HCT116 (cell line): ENCODE data around the gene NAT16. TPM values are rescaled to one million over a fixed set of nuclear protein-coding genes. Genes with fewer than 3 reads are reported as not detected.

Experiments used
- ATAC-seq: fragments of 200-7000 bp; cut with Tn5 transposase; 2 replicates; pipeline ENCODE4 v1.9.1; 2020; ENCODE audit warnings: mild to moderate bottlenecking, moderate library complexity
- BruUV-seq: library from RNA; stranded (reverse); fragments of 400-500 nt; replicated peaks from 2 replicates; lab custom pipeline; 2021; lab: Mats Ljungman, UMichigan
- CTCF ChIA-PET: fragments of 300-600 bp; sonication (Branson Sonifier 250); formaldehyde crosslinking; loops from one replicate; lab custom pipeline; 2021; ENCODE audit warnings: antibody characterized with exemption; lab: Charles Lee
- POLR2A ChIA-PET: fragments of 300-600, 350-600 bp; sonication (Branson Sonifier 250); formaldehyde crosslinking; loops from one replicate; lab custom pipeline; 2021; ENCODE audit warnings: antibody characterized with exemption; lab: Charles Lee
- RAD21 ChIA-PET, 2 experiments: fragments of 300-600 bp; sonication (Branson Sonifier 250); formaldehyde crosslinking; loops; one replicate each; lab custom pipeline; 2023; ENCODE audit warnings: low total read pairs in 2 of 2; ENCODE audit not compliant: uncharacterized antibody in 2 of 2, unreplicated experiment in 2 of 2, low non-redundant PET in 1 of 2; lab: Charles Lee
- DNase-seq: peaks from one replicate; pipeline ENCODE4 v3.0.0-alpha.2; 2010; ENCODE audit warnings: low read depth, low spot score
- H2AFZ ChIP-seq: fragments of 200-600 bp; shearing (Covaris generic), sonication (generic); 2 replicates; pipeline ENCODE4 v1.6.1; 2017; ENCODE audit warnings: low read depth, mixed run types, mixed read lengths, antibody characterized with exemption, low read length; ENCODE audit not compliant: poor library complexity, severe bottlenecking
- H3K27ac ChIP-seq: 2 replicates; pipeline ENCODE4 v1.5.1; 2012; ENCODE audit warnings: low read depth, low read length
- H3K27me3 ChIP-seq: fragments of 200-600 bp; sonication (generic); 2 replicates; pipeline ENCODE4 v1.6.1; 2016; ENCODE audit warnings: mixed run types, low read length, mixed read lengths; ENCODE audit not compliant: insufficient read depth
- H3K36me3 ChIP-seq, 2 experiments: fragments of 200-500 bp in 1 of 2; fragments of 200-600 bp in 1 of 2; sonication (Bioruptor generic) in 1 of 2; sonication (generic) in 1 of 2; 2 replicates each; pipeline versions ENCODE4 v1.5.1 to v1.6.1; 2014 to 2016; ENCODE audit warnings: low read length in 2 of 2, inconsistent platforms in 1 of 2, mixed read lengths in 1 of 2, mixed run types in 1 of 2; ENCODE audit not compliant: insufficient read depth in 2 of 2, control insufficient read depth in 1 of 2
- H3K4me1 ChIP-seq, 2 experiments: fragments of 200-600 bp in 1 of 2; sonication (generic) in 1 of 2; 2 replicates each; pipeline versions ENCODE4 v1.5.1 to v1.6.1; 2012 to 2017; ENCODE audit warnings: low read length in 2 of 2, inconsistent platforms in 1 of 2, mild to moderate bottlenecking in 1 of 2, mixed read lengths in 1 of 2, mixed run types in 1 of 2, moderate library complexity in 1 of 2; ENCODE audit not compliant: insufficient read depth in 2 of 2, control insufficient read depth in 1 of 2
- H3K4me2 ChIP-seq: fragments of 200-600 bp; sonication (generic); 2 replicates; pipeline ENCODE4 v1.6.1; 2017; ENCODE audit warnings: mixed run types, low read length, mixed read lengths
- H3K4me3 ChIP-seq, 2 experiments: fragments of 200-600 bp in 1 of 2; sonication (generic) in 1 of 2; replicated peaks in 1 of 2; 2 replicates each; pipeline ENCODE4 v1.5.1; 2011 to 2016; ENCODE audit warnings: low read length in 2 of 2, control low read depth in 1 of 2, low read depth in 1 of 2, mild to moderate bottlenecking in 1 of 2, mixed read lengths in 1 of 2, mixed run types in 1 of 2
- H3K79me2 ChIP-seq: fragments of 200-600 bp; sonication (generic); 2 replicates; pipeline ENCODE4 v1.6.1; 2017; ENCODE audit warnings: mild to moderate bottlenecking, mixed run types, low read length, moderate library complexity, mixed read lengths; ENCODE audit not compliant: insufficient read depth
- H3K9ac ChIP-seq: fragments of 200-600 bp; sonication (generic); 2 replicates; pipeline ENCODE4 v1.6.1; 2016; ENCODE audit warnings: low read length, mixed read lengths
- H3K9me2 ChIP-seq: fragments of 200-600 bp; sonication (generic), shearing (Covaris generic); 2 replicates; pipeline ENCODE4 v1.6.1; 2017; ENCODE audit warnings: mixed run types, mild to moderate bottlenecking, moderate library complexity; ENCODE audit not compliant: insufficient read depth
- H3K9me3 ChIP-seq, 2 experiments: fragments of 200-500 bp in 1 of 2; fragments of 200-600 bp in 1 of 2; sonication (Bioruptor generic) in 1 of 2; sonication (generic) in 1 of 2; 2 replicates each; pipeline ENCODE4 v1.6.1; 2014 to 2017; ENCODE audit warnings: low read length in 2 of 2, mixed read lengths in 2 of 2, inconsistent platforms in 1 of 2, low read depth in 1 of 2, mild to moderate bottlenecking in 1 of 2, mixed run types in 1 of 2, moderate library complexity in 1 of 2; ENCODE audit not compliant: control insufficient read depth in 1 of 2, insufficient read depth in 1 of 2
- H4K20me1 ChIP-seq: fragments of 200-600 bp; sonication (generic), shearing (Covaris generic); 2 replicates; pipeline ENCODE4 v1.6.1; 2017; ENCODE audit warnings: mixed run types, mild to moderate bottlenecking, moderate library complexity; ENCODE audit not compliant: insufficient read depth
- CBX3 ChIP-seq: IDR thresholded peaks from 2 replicates; pipeline ENCODE4 v1.6.1; 2012; ENCODE audit warnings: low read depth
- CEBPB ChIP-seq: IDR thresholded peaks from 2 replicates; pipeline ENCODE4 v1.6.1; 2012; ENCODE audit warnings: low read depth
- CTCF ChIP-seq, 3 experiments: fragments of 200-600 bp in 1 of 3; sonication (generic) in 1 of 3; IDR thresholded peaks in 2 of 3; conservative IDR thresholded peaks in 1 of 3; 2 replicates each; pipeline ENCODE4 v1.5.1; 2012 to 2017; ENCODE audit warnings: low read depth in 2 of 3, low read length in 2 of 3, antibody characterized with exemption in 1 of 3, borderline replicate concordance in 1 of 3, control low read depth in 1 of 3, mild to moderate bottlenecking in 1 of 3, mixed read lengths in 1 of 3, mixed run types in 1 of 3, moderate library complexity in 1 of 3; ENCODE audit not compliant: insufficient read depth in 1 of 3
- EGR1 ChIP-seq: IDR thresholded peaks from 2 replicates; pipeline ENCODE4 v1.6.1; 2012; ENCODE audit warnings: low read depth
- ELF1 ChIP-seq: IDR thresholded peaks from 2 replicates; pipeline ENCODE4 v1.6.1; 2012; ENCODE audit warnings: low read depth, borderline replicate concordance
- EZH2 ChIP-seq: fragments of 200-600 bp; sonication (generic); IDR thresholded peaks from 2 replicates; pipeline ENCODE4 v1.6.1; 2017; ENCODE audit warnings: antibody characterized with exemption, mixed run types
- EZH2phosphoT487 ChIP-seq: fragments of 200-600 bp; IDR thresholded peaks from 2 replicates; pipeline ENCODE4 v1.6.1; 2018; ENCODE audit warnings: antibody characterized with exemption, borderline replicate concordance
- JUND ChIP-seq: IDR thresholded peaks from 2 replicates; pipeline ENCODE4 v1.6.1; 2012
- POLR2A ChIP-seq: IDR thresholded peaks from 2 replicates; pipeline ENCODE4 v1.7.0; 2011; ENCODE audit warnings: borderline replicate concordance; ENCODE audit not compliant: insufficient read depth, insufficient read length; ENCODE audit errors: extremely low read depth
- POLR2AphosphoS5 ChIP-seq: IDR thresholded peaks from 2 replicates; pipeline ENCODE4 v1.6.1; 2011; ENCODE audit warnings: mild to moderate bottlenecking, low read depth, low read length, moderate library complexity
- RAD21 ChIP-seq: IDR thresholded peaks from 2 replicates; pipeline ENCODE4 v1.6.1; 2012; ENCODE audit warnings: low read depth, mild to moderate bottlenecking
- SIN3A ChIP-seq: IDR thresholded peaks from 2 replicates; pipeline ENCODE4 v1.6.1; 2012; ENCODE audit warnings: low read depth
- SP1 ChIP-seq: IDR thresholded peaks from 2 replicates; pipeline ENCODE4 v1.6.1; 2012; ENCODE audit warnings: low read depth
- TCF7L2 ChIP-seq: IDR thresholded peaks from 2 replicates; pipeline ENCODE4 v1.7.0; 2011; ENCODE audit warnings: borderline replicate concordance, inconsistent platforms; ENCODE audit not compliant: insufficient read depth, insufficient read length; ENCODE audit errors: extremely low read depth
- intact Hi-C: fragments of 100-400 bp; cut with micrococcal nuclease; formaldehyde crosslinking; loops from 2 replicates; pipeline ENCODE4 v1.10.0; 2022
- total RNA-seq: library from RNA; stranded (reverse); gene quantifications from one replicate; pipeline ENCODE4 v1.2.1, GENCODE V29; 2021; ENCODE audit not compliant: unreplicated experiment

The NAT16 gene
- total RNA-seq, 1 experiment from 2014 or later: 2.0 TPM

- H3K9me2 ChIP-seq: no peaks in the 10 kb centered on the region
- ChIA-PET POLR2A (interaction anchor here (1.7 kb wide), 1 partner anchor 31 kb away, joined by 4 read pairs; the partner anchor contains the start of gene PLOD3), CTCF (interaction anchor here (0.7 kb wide), 1 partner anchor 46 kb away, joined by 4 read pairs; no protein-coding TSS in a partner anchor), RAD21 (interaction anchor here in 1 of 2 experiments (1.5 kb wide), 1 partner anchor 43 kb away, joined by 5 read pairs; no protein-coding TSS in a partner anchor)
- intact Hi-C loops: no loop called here
- H3K36me3 ChIP-seq: no peaks in the 10 kb centered on the region
- H3K79me2 ChIP-seq: no peaks in the 10 kb centered on the region
- BruUV-seq: no TSS peak
- H4K20me1 ChIP-seq: no peaks in the 10 kb centered on the region
- H3K4me3 ChIP-seq: no peak overlapping the region
- peaks cover 4 to 21% of the 10 kb centered on the region in 2 experiments; a peak in 3 of 4 replicates for H3K4me1 ChIP-seq
- DNase-seq: no peak
- ATAC-seq: no peak
- TF ChIP-seq JUND (no peak), POLR2A (no peak), CTCF (IDR thresholded peaks at IDR 0.05 in 2 of 3, conservative IDR thresholded peaks at IDR 0.05 in 1 of 3; ENCODE audit: borderline replicate concordance in 1 of 3, insufficient read depth in 1 of 3, low read depth in 2 of 3, low read length in 2 of 3) (no peak), EGR1 (no peak), SIN3A (no peak), CEBPB (no peak), SP1 (no peak), RAD21 (no peak), ELF1 (no peak), EZH2 (no peak), CBX3 (no peak), POLR2AphosphoS5 (no peak), EZH2phosphoT487 (no peak), TCF7L2 (no peak)
- no peak overlapping the region for H3K27ac ChIP-seq
- no peaks in the 10 kb centered on the region for H3K9me3 ChIP-seq
- no peak overlapping the region for H3K4me2 ChIP-seq
- H2AFZ ChIP-seq: no peak overlapping the region
- H3K27me3 ChIP-seq: no peaks in the 10 kb centered on the region
- no peak overlapping the region for H3K9ac ChIP-seq
These were observed 6.8 kb upstream of the NAT16 start for GRCh38 chr7:101186844-101187428.
